NT2/D1 (cell line): ENCODE measurements around the gene VAPA.

Source experiments
- DNase-seq: peaks from one replicate; pipeline ENCODE4 v3.0.0-alpha.2; 2011; ENCODE audit warnings: low read depth, low spot score
- H3K27me3 ChIP-seq: 2 replicates; pipeline ENCODE4 v1.6.0; 2011; ENCODE audit warnings: mild to moderate bottlenecking; ENCODE audit not compliant: insufficient read length, insufficient read depth
- H3K36me3 ChIP-seq: 2 replicates; pipeline ENCODE4 v1.6.1; 2011; ENCODE audit warnings: mild to moderate bottlenecking, low read length, mixed read lengths; ENCODE audit not compliant: insufficient read depth, insufficient read length
- H3K4me1 ChIP-seq: 2 replicates; pipeline ENCODE4 v1.5.1; 2011; ENCODE audit not compliant: insufficient read depth, insufficient read length
- H3K4me3 ChIP-seq: 2 replicates; pipeline ENCODE4 v1.5.1; 2011; ENCODE audit warnings: low read depth; ENCODE audit not compliant: insufficient read length
- H3K9ac ChIP-seq: 2 replicates; pipeline ENCODE4 v1.6.0; 2011; ENCODE audit warnings: low read depth; ENCODE audit not compliant: insufficient read length
- H3K9me3 ChIP-seq: 2 replicates; pipeline ENCODE4 v1.5.1; 2011; ENCODE audit warnings: mild to moderate bottlenecking, low read length; ENCODE audit not compliant: insufficient read depth
- SUZ12 ChIP-seq: IDR thresholded peaks from 2 replicates; pipeline ENCODE4 v1.6.1; 2011; ENCODE audit not compliant: insufficient read length, insufficient read depth; ENCODE audit errors: extremely low read depth
- YY1 ChIP-seq: IDR thresholded peaks from 2 replicates; pipeline ENCODE4 v1.6.1; 2011; ENCODE audit not compliant: insufficient read length, insufficient read depth
- ZNF274 ChIP-seq: IDR thresholded peaks from 2 replicates; pipeline ENCODE4 v1.6.1; 2011; ENCODE audit warnings: mild to moderate bottlenecking, low read depth, low read length

VAPA gene

GRCh38 chr18:9946831-9947230 is 33.0 kb downstream of the VAPA start:
- H3K36me3 ChIP-seq = peaks cover 45% of the 10 kb centered on the region

GRCh38 chr18:9947248-9947647 is 33.4 kb downstream of the VAPA start:
- Histone ChIP-seq H3K27me3 (no peaks in the 10 kb centered on the region), H3K9ac (no peak overlapping the region), H3K9me3 (no peaks in the 10 kb centered on the region), H3K4me3 (no peak overlapping the region), H3K4me1 (no peaks in the 10 kb centered on the region), H3K36me3 (peaks cover 48% of the 10 kb centered on the region)
- TF ChIP-seq YY1 (no peak), ZNF274 (no peak), SUZ12 (no peak)
- DNase-seq = no peak

More at GRCh38 chr18:9946831-9947230, 33.0 kb downstream of the VAPA start:
- Histone ChIP-seq H3K27me3 (no peaks in the 10 kb centered on the region), H3K9me3 (no peaks in the 10 kb centered on the region), H3K4me3 (no peak overlapping the region), H3K9ac (no peak overlapping the region), H3K4me1 (no peaks in the 10 kb centered on the region)
- no peak for DNase-seq
- no peak for TF ChIP-seq YY1
- no peak for TF ChIP-seq ZNF274
- no peak for TF ChIP-seq SUZ12

- TF ChIP-seq ZNF274 (no peak), SUZ12 (no peak), YY1 (no peak)
- DNase-seq = no peak
- peaks cover 58% of the 10 kb centered on the region for H3K36me3 ChIP-seq
Observed at GRCh38 chr18:9949315-9949714, 35.5 kb downstream of the VAPA start.

GRCh38 chr18:9949861-9950260 is 36.0 kb downstream of the VAPA start:
- no peaks in the 10 kb centered on the region for H3K9me3 ChIP-seq
- no peak overlapping the region for H3K9ac ChIP-seq
- no peak for DNase-seq
- no peaks in the 10 kb centered on the region for H3K27me3 ChIP-seq
- no peak for TF ChIP-seq ZNF274
- TF ChIP-seq SUZ12 = no peak
- TF ChIP-seq YY1 = no peak
- H3K4me3 ChIP-seq = no peak overlapping the region
- H3K36me3 ChIP-seq = peaks cover 54% of the 10 kb centered on the region
- H3K4me1 ChIP-seq = no peaks in the 10 kb centered on the region

More at GRCh38 chr18:9949315-9949714, 35.5 kb downstream of the VAPA start:
- Histone ChIP-seq H3K4me1 (no peaks in the 10 kb centered on the region), H3K9ac (no peak overlapping the region), H3K9me3 (no peaks in the 10 kb centered on the region), H3K4me3 (no peak overlapping the region), H3K27me3 (no peaks in the 10 kb centered on the region)

GRCh38 chr18:9950289-9951016 is 36.6 kb downstream of the VAPA start:
- no peak overlapping the region for H3K9ac ChIP-seq
- H3K4me1 ChIP-seq = no peaks in the 10 kb centered on the region
- DNase-seq = no peak
- no peaks in the 10 kb centered on the region for H3K9me3 ChIP-seq
- H3K36me3 ChIP-seq = peaks cover 53% of the 10 kb centered on the region
- TF ChIP-seq YY1 (no peak), ZNF274 (no peak), SUZ12 (no peak)
- no peak overlapping the region for H3K4me3 ChIP-seq
- H3K27me3 ChIP-seq = no peaks in the 10 kb centered on the region

- Histone ChIP-seq H3K9me3 (no peaks in the 10 kb centered on the region), H3K9ac (no peak overlapping the region), H3K4me1 (no peaks in the 10 kb centered on the region), H3K36me3 (peaks cover 50% of the 10 kb centered on the region), H3K27me3 (no peaks in the 10 kb centered on the region), H3K4me3 (no peak overlapping the region)
- no peak for TF ChIP-seq YY1
- no peak for TF ChIP-seq ZNF274
- TF ChIP-seq SUZ12 = no peak
- peak; percentile 32 for DNase-seq
Observed at GRCh38 chr18:9951022-9951859, 37.4 kb downstream of the VAPA start.
